G401 (cell line): Measurements from ENCODE around the gene ATP11B. TPM values are rescaled to one million over a fixed set of nuclear protein-coding genes. Genes with fewer than 3 reads are reported as not detected.

Experiments
- DNase-seq: peaks from one replicate; pipeline ENCODE4 v3.0.0-alpha.2; 2015; ENCODE audit warnings: low spot score
- in situ Hi-C: cut with HindIII; loops from 2 replicates; pipeline ENCODE4 v1.10.0; 2016; ENCODE audit warnings: low sequenced_read_pairs, mixed read lengths
- total RNA-seq: library from RNA; depleted of rRNA; stranded (reverse); fragments of >200 nt; shearing (Covaris generic); gene quantifications from 2 replicates; pipeline ENCODE4 v1.2.3, GENCODE V29; 2014; rRNA removed

The ATP11B gene
- total RNA-seq: 29.8 and 48.5 TPM in 2 replicates

DNA sequence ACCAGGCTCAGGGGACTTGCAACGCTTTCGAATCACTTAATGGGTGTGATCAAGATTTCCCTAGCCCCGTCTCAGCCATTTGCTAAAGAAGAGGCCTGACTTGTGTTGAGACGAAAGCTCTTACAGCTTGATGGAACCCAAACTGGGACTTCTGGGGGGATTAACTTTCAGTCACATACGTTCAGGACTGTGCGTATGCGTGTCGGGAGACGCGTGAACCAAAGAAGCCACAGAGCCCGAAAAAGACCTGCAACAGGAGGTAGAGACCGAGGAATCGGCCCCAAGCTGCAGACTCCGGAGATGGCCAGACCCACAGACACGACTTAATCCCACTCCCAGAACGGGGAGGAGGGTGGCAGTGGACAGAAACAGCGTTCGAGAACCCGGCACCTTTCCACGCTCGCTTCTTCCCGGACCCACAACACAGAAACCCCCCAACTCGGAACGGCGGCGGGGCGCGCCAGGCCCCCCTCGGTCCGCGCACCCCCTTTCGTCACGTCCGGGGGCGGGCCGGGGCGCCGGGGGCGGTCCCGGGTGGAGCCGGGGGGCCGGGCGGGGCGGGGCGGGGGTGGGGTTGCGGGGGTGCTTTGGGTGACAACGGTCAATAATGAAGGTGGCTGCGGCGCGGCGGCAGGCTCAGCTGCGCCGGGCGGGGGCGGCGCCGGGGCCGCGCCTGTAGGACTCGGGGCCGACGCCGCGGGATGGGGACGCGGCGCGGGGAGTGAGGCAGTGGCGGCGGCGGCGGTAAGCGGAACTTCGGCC, at the start of gene ATP11B:
TSS of gene ATP11B (plus strand) at position 604 of the 762 bp plus-strand sequence. CDS start 256 bp downstream, outside the sequence.
- in situ Hi-C loops: no loop called here
- peak; percentile 77 for DNase-seq

DNA sequence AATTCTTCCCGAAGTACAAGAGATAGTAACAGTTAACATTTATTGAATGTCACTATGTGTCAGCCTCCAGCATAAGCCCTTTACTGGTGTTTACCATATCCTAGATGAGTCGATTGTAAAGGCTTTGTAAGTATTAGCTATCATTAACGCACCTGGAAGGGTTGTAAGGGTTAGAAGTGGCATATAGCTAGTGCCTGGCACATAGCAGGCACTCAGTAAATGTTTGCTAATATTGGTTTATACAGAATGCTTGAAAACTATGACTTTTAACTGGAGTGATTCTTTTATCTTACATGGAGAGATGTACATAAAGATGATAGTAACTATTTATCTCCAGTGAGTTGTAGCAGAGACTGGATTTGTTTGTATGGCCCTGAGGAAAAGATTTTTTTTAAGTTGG, 46.3 kb upstream of the ATP11B start:
- no peak for DNase-seq
- in situ Hi-C loops: no loop called here

DNA sequence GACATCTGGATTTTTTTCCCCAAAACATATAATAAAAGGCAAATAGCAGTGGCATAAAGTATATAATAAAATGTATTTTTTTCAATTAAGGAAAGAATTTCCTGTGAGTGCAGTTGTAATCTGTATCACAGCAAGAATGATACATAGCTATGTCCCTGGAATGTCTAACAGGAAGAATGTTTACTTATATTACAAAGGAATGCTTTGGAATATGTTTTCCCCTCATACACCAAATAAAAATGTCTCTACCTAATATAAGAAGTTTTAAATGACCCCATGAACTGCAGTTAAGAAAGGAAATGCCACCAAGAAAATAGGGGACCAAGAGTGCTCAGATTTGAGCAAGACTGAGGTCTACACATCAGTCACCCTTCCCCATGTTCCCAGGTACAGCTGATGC, 38.0 kb upstream of the ATP11B start:
- no peak for DNase-seq
- in situ Hi-C loops: no loop called here

DNA sequence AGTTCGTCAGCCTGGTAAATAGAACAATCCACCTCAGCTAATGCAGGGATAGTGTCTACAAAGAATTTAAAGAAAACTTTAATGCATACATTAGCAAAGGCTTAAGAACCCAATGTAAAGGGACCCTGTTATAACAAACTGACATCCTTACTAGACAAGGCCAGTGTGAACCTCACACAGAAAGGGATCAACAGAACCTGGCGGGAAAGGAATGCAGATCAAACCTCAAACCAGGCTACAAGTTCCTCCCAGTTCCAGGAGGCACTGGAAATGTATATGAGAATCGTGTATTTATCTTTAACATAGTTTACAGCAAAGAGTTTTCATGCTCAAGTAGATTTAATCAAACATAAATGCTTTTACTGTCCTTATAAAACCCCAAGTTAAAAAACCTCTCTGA, 37.6 kb upstream of the ATP11B start:
- DNase-seq: no peak

DNA sequence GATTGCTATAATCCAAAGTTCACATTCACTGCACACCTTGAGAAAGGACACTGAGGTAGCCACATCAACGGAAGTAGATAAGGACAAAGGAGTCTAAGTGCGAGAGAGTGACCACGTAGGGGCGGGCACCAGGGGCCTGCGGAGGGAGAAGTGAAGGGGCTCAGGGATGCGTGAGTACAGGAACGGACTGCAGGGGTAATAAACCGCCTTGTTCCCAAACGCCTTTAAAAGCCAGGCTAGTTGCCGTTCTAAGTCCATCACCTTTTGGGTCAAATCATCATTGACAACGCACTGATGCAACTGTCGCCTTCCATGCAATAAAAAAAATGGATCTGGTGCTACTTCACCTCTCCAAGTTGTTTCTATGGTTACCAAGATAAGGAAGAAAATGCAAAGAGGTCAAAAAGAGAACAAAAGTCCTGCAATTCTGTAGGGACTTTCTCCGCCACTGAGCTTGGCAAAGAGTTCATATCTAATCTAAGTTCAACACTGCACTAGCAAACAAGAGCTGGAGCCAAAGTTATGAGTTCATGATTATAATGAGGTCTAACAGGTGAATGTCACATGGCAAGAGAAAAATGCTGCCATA, 32.6 kb upstream of the ATP11B start:
- in situ Hi-C loops: no loop called here
- no peak for DNase-seq

More for the DNA sequence above, 37.6 kb upstream of the ATP11B start:
- in situ Hi-C loops: no loop called here

DNA sequence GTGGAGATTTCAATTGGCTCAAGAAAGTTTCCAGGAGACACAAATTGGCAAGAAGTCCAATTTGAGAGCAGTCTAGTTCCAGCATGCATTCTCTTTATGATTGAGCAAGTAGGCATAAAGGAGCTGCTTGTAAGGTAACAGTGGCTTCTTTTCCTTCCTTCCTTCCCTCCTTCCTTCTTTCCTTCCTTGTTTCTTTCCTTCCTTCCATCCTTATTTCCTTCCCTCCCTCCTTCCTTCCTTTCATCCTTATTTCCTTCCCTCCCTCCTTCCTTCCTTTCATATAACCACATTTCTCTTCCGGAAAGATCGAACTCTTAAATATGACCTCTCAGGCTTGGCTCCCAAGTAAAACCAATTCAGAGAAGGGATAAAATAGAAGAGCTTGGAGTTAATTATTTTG, 29.4 kb upstream of the ATP11B start:
- no peak for DNase-seq
- in situ Hi-C loops: no loop called here

DNA sequence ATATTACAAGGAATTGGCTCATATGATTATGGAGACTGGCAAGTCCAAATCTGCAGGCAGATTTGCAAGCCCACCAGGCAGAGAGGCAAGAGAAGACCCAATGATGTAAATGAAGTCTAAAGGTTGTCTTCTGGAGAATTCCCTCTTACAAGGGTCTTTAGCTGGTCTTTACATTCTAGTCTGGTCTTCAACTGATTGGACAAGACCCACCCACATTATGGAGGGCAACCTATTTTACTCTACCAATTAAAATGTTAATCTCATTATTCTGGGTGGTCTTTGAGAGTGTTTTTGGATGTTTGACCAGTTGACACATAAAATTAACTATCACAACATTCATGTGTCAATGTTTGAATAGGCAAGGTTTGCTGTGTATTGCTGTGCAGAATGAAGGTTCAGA, 28.0 kb upstream of the ATP11B start:
- in situ Hi-C loops: no loop called here

DNA sequence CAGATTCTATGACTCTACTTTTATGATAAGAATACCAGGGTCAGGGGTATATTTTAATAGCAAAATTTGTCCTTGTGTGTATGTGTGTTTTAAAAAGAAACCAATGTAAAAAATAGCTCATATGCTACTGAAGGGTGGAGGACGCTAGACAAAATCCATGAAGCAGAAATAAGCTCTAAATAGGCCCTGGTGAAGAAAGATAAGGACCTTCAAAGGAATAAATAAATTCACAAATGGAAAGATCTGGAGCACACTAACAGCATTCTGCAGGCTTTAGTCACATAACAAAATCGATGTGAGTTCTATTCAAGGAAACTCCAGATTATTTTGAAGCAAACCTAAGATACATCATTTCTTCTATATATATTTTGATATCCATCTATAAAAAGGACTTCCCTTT, 27.2 kb upstream of the ATP11B start:
- in situ Hi-C loops: no loop called here
- DNase-seq: no peak

More for the DNA sequence above, 28.0 kb upstream of the ATP11B start:
- DNase-seq: no peak

DNA sequence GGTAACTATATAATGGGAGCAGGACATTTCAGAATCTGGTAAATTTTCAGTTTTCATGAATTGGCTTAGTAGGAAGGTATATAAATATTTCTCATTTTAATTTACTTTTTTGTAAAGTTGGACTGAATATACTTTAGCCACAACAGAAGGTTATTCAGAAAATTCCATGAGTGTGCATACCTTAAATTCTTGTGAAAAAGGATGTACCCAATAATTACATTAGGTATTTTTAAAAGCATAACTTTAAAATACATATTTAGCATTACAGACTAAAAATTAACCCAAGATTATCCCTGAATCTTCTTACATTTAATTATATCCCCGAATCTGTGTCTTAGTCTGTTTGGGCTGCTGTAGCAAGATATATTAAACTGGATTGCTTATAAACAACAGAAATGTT, 24.9 kb upstream of the ATP11B start:
- DNase-seq: no peak
- in situ Hi-C loops: no loop called here

DNA sequence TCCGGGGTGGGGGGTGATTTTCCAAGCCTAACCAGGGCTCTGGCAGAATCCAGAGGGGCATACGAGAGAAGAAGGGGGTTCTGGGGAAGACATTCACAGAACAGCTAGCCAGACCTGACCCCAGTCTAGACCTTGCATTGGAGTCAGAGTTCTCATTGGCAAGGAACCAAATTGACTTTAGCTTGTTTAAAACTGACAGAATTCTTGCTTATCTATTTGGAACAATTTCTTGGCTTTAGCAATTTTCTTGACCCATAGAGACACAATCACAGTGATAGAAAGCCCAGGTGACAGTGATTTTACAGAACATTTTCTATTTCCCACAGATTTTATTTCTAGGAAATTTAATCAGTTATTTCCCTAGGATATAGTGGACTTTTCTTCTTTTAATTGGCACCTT, 23.6 kb upstream of the ATP11B start:
- in situ Hi-C loops: no loop called here
- no peak for DNase-seq

DNA sequence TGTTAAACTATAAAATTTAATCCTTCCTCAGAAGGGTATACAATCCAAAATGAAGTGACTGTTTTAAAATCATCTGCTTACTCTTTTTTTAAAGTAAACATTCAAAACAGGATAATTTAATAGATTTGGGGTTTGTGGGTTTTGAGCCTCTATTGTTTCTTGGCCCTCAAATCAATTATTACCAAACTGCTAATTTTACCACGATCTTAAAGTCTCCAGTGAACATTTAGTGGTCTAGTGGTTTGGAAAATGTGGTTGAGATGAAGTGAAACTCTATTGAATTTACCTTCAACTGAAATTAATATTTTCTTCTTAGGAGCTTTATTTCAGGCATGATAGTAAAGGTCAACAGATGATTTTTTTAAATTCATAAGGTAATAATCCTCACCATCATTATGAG, 11.2 kb upstream of the ATP11B start:
- DNase-seq: no peak
- in situ Hi-C loops: no loop called here

DNA sequence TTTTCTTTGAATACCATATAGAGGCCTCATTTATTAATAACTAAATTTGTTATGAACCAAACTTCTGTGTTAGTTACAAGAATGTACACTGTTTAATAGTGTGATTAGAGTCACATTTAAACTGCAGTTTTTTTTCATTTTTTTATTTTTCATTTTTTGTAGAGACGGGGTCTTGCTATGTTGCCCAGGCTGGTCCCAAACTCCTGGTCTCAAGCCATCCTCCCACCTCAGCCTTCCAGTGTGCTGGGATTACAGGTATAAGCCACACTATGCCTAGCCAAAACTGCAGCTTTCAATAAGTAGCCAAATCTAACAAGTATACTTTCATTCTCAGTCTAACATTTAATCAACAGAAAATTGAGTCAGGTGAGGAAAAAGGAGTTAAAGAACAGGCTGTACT, 10.2 kb upstream of the ATP11B start:
- no peak for DNase-seq
- in situ Hi-C loops: no loop called here

DNA sequence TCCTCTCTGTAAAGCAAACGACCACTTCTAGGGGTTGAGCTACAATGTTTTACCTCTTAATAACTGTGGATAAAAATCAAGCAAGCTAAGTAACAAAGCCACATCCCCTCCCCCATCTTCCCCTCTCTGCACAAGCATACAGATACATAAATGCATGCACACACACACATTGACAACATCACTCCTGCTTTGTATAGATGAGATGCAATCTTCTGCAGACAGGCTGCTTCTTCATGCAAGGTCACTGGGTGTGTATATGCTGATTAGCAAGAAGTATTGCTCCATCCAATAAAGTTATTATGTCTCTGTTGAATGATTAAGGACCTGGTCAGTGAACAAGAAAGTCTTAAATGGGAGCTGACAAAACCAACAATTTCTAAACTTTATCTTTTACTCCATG, 8.8 kb upstream of the ATP11B start:
- no peak for DNase-seq
- in situ Hi-C loops: no loop called here

DNA sequence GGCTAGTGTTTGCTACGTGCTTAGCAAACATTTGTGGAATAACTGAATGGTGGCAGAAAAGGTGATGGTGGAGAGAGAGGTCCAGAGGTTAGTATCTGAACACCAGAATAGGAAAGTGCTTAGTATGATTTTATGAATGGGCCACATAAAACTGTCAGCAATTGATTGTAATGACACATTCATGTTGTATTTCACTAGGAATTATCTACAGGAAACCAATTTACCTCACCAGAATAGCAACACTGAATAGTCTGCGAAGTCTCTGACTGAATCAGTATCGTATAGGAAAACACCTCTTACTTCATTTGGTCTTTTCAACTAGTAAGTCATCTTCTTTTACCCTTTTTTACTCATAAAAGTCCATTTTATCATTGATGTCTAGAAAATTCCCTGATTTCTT, 8.2 kb upstream of the ATP11B start:
- in situ Hi-C loops: no loop called here
- DNase-seq: no peak

DNA sequence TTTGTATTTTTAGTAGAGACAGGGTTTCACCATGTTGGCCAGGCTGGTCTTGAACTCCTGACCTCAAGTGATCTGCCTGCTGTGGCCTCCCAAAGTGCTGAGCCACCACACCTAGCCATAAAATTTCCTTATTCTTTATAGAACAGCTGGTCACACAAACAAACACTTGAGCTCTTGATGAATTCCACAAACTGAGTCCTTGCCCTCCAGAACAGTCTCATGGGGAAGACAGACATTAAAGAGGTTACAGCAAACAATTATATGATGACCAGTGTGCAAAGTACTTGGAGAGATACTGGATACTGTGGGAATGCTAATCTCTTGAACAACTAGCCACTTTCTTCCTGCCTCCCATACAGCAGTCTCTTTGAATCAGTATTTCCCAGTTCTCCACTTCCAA, 7.5 kb upstream of the ATP11B start:
- DNase-seq: no peak
- in situ Hi-C loops: no loop called here

DNA sequence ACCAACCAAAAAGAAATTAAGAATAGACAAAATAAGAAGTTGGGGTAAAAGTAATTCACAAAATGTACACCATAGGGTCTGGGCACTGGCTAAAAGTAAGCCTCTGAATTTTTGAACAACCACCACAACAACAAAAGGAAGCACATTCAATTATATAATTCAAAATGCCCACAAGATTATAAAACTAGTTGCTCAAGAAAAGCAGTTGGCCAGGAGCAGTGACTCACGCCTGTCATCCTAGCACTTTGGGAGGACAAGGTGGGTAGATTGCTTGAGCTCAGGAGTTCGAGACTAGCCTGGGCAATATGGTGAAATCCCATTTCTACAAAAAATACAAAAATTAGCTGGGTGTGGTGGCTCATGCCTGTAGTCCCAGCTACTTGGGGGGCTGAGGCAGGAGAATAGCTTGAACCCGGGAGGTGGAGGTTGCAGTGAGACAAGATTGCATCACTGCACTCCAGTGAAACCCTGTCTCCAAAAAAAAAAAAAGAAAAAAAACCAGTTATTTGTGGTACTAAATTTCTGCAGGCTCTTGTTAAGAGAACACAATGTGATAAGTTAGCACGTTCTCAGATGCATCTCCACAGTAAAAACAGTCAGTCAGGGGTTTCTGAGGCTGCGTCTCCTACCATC, 6.6 kb upstream of the ATP11B start:
- in situ Hi-C loops: no loop called here
- DNase-seq: no peak

DNA sequence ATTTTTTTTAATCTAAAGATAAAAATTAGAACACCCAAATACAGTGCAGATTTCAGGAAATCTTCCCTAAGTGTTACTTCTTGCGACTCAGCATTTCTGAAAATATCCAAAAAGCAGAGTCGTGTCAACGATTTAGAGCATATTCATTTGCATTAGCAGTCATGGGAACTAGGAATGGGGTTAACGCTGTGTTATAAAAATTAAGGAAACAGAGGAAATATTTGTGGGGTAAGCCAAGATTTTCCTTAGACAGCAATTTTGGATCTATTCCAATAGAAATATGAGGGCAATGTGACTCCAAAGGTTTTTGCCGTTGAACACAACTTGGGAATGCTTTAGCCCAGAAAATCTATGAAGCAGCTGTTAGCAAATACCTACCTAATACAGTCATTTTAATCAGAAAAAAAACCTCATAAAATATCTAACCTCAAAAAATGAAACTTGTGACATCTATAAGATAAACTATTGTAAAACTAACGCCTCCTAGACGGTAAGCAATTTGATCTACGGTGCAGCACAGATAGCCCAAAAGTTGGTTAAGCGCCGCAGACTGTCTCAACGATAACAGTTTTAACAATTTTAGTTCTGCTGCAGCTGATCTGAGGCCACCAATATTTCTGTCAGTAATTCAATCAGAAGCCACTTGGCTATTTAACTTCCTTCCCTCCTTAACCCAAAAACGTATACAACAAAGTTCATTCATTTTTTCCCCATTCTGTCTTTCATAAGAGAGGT, 5.8 kb upstream of the ATP11B start:
- DNase-seq: no peak
- in situ Hi-C loops: no loop called here

DNA sequence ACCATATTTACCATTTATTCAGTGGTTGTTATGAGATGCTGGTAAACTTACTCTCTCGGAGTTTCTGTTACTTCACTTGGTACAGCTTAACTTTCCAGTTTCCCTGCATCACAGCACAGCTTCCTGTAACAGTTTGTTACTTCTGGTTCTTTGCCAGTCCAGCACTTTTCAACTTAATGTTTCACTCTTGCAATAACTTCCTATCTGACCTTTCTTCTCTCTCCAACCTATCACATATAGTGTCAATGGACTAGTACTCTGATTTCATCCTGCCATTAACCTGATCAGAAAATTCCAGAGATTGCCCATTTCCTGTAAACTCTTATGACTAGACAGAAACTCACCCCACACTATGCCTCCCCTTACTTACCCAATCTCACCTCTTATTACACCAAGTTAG, 3.9 kb upstream of the ATP11B start:
- in situ Hi-C loops: no loop called here
- DNase-seq: no peak

DNA sequence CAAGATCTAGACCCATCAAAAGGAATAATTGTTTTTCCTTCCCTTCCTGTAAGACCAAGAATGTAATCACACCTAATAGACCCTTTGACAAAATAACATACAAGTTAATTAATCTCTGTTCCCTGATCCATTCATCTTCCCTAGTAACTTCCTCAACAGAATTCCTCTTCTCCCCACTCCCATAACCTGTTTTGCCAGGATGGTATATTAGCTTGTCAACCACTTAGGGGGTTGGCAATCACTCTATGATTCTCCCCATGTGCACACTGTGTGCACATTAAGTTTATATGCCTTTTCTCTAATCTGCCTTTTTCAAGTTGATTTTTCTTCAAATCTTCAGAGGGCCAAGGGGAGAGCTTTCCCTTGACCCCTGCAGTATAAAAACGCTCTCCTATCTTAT, 2.7 kb upstream of the ATP11B start:
- in situ Hi-C loops: no loop called here

More for the DNA sequence above, 2.7 kb upstream of the ATP11B start:
- no peak for DNase-seq
